Ascending aorta (tissue), 2 donors: ENCODE results near the gene CYP4A11. TPM values are rescaled to one million over a fixed set of nuclear protein-coding genes. Genes with fewer than 3 reads are reported as not detected.
"Not testable (repeated sequence)": the region's sequence is repeated elsewhere in the genome, so short reads cannot be mapped to it uniquely, and the experiment has no call there.

ENCODE experiments used
- DNase-seq, 2 donors: peaks; one replicate each; pipeline ENCODE4 v3.0.0-alpha.2; 2019; ENCODE audit warnings: low spot score in 2 of 2
- H3K27ac ChIP-seq, 2 donors: fragments of 200-600 bp; sonication (generic); one replicate each; pipeline ENCODE4 v1.5.1; 2016 to 2017; ENCODE audit warnings: mild to moderate bottlenecking in 1 of 2
- H3K27me3 ChIP-seq: fragments of 200-600 bp; sonication (generic); one replicate; pipeline ENCODE4 v1.5.1; 2017
- H3K36me3 ChIP-seq, 2 donors: fragments of 200-600 bp; sonication (generic); one replicate each; pipeline ENCODE4 v1.5.1; 2016
- H3K4me1 ChIP-seq, 2 donors: fragments of 200-600 bp; sonication (generic); one replicate each; pipeline ENCODE4 v1.5.1; 2016 to 2017; ENCODE audit warnings: mild to moderate bottlenecking in 1 of 2
- H3K4me3 ChIP-seq, 2 donors: fragments of 200-600 bp; sonication (generic); one replicate each; pipeline ENCODE4 v1.5.1; 2016 to 2017; ENCODE audit warnings: mild to moderate bottlenecking in 1 of 2
- H3K9me3 ChIP-seq, 2 donors: fragments of 200-600 bp; sonication (generic); one replicate each; pipeline ENCODE4 v1.5.1; 2016
- intact Hi-C: fragments of 100-400 bp; cut with DNase I; formaldehyde crosslinking; loops from one replicate; pipeline ENCODE4 v1.15.1; 2023
- total RNA-seq: library from RNA; depleted of rRNA; stranded (reverse); fragments of >200 nt; gene quantifications from one replicate; pipeline ENCODE4 v1.1.0, GENCODE V29; 2016
- TF ChIP-seq, protein P1 (sequence below), 3 experiments: fragments of 200-600 bp in 2 of 3; fragments of 450-650 bp in 1 of 3; sonication (generic) in 2 of 3; IDR thresholded peaks; one replicate each; pipeline ENCODE4 v1.5.1; 2016 to 2019; ENCODE audit warnings: antibody characterized with exemption in 3 of 3, mild to moderate bottlenecking in 1 of 3, moderate library complexity in 1 of 3

Gene CYP4A11, protein sequence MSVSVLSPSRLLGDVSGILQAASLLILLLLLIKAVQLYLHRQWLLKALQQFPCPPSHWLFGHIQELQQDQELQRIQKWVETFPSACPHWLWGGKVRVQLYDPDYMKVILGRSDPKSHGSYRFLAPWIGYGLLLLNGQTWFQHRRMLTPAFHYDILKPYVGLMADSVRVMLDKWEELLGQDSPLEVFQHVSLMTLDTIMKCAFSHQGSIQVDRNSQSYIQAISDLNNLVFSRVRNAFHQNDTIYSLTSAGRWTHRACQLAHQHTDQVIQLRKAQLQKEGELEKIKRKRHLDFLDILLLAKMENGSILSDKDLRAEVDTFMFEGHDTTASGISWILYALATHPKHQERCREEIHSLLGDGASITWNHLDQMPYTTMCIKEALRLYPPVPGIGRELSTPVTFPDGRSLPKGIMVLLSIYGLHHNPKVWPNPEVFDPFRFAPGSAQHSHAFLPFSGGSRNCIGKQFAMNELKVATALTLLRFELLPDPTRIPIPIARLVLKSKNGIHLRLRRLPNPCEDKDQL
- not detected for total RNA-seq

DNA sequence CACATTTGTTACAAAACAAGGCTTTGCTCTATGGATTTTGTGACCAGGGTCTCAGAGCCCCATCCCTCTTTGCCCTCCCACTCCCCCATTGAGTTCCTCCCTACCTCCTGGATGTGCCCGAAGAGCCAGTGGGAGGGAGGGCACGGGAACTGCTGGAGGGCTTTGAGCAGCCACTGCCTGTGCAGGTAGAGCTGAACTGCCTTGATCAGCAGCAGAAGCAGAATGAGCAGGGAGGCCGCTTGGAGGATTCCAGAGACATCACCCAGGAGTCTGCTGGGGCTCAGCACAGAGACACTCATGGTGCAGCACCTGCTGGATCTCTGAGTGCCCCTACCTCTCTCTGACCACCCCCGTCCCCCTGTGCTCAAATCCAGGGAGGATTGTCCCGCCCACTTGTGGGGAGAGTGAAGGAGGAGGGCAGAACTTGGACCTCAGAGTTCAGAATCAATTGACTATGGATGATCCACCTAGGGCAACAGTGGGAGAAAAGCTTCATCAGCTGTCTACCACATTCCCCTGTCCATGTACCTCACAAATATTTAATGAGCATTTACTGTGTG lies at the start of gene CYP4A11:
Gene CYP4A11 (minus strand): TSS at position 342 of the 560 bp plus-strand sequence. CDS start 43 bp downstream, at position 299.
- Histone ChIP-seq H3K27me3 (no peaks in the 10 kb centered on the region), H3K36me3 (no peaks in the 10 kb centered on the region), H3K4me1 (no peaks in the 10 kb centered on the region), H3K4me3 (no peak within 1 kb of the TSS), H3K27ac (no peak within 1 kb of the TSS), H3K9me3 (no peaks in the 10 kb centered on the region)
- TF ChIP-seq, protein P1, sequence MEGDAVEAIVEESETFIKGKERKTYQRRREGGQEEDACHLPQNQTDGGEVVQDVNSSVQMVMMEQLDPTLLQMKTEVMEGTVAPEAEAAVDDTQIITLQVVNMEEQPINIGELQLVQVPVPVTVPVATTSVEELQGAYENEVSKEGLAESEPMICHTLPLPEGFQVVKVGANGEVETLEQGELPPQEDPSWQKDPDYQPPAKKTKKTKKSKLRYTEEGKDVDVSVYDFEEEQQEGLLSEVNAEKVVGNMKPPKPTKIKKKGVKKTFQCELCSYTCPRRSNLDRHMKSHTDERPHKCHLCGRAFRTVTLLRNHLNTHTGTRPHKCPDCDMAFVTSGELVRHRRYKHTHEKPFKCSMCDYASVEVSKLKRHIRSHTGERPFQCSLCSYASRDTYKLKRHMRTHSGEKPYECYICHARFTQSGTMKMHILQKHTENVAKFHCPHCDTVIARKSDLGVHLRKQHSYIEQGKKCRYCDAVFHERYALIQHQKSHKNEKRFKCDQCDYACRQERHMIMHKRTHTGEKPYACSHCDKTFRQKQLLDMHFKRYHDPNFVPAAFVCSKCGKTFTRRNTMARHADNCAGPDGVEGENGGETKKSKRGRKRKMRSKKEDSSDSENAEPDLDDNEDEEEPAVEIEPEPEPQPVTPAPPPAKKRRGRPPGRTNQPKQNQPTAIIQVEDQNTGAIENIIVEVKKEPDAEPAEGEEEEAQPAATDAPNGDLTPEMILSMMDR (IDR thresholded peaks at IDR 0.05): no peak
- intact Hi-C loops: no loop called here
- DNase-seq: no peak

DNA sequence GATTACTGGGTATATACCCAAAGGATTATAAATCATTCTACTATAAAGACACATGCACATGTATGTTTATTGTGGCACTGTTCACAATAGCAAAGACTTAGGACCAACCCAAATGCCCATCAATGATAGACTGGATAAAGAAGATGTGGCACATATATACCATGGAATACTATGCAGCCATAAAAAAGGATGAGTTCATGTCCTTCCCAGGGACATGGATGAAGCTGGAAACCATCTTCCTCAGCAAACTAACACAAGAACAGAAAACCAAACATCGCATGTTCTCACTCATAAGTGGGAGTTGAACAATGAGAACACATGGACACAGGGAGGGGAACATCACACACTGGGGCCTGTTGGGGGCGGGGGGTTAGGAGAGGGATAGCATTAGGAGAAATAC lies 49.3 kb upstream of the CYP4A11 start:
- DNase-seq, H3K9me3 ChIP-seq, intact Hi-C loops, H3K27ac ChIP-seq, H3K4me1 ChIP-seq, H3K4me3 ChIP-seq, H3K27me3 ChIP-seq, H3K36me3 ChIP-seq: not testable (repeated sequence)

DNA sequence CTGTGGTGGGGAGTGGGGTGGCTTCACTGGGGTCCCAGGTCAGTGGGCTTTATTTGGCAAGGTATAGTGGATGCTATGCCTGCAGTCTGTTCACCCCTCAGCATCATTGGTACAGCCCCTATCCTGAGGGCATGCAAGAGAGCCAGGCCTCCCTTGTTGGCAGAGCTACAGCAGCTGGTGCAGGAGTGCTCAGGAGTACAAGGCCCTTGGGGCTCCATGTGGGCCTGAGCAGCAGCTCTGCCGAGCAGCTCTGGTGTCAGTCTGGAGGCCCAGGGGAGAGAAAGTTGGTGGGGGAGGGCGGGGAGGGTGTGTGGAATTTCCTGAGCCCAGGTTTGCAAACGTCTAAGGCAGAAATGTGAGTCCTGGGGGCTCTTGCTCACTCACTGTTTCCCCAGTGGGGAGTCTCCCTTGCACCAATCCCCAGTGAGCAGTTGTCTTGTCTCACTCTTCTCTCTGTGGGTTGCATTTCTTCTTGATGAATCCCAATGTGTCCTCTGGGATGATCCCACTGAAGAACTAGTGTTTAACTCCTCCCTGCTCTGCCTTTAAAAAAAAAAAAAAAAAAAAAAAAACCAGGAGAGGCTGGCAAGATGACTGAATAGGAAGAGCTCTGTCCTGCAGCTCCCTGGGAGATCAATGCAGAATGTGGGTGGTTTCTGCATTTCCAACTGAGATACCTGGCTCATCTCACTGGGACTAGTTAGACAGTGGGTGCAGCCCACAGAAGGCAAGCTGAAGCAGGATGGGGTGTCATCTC lies 42.7 kb upstream of the CYP4A11 start:
- H3K4me3 ChIP-seq: no peak overlapping the region
- TF ChIP-seq, protein P1 (IDR thresholded peaks at IDR 0.05): no peak
- intact Hi-C loops: no loop called here
- peaks cover 0 to 9% of the 10 kb centered on the region in 2 donors for H3K9me3 ChIP-seq
- DNase-seq: no peak
- H3K36me3 ChIP-seq: no peaks in the 10 kb centered on the region
- H3K4me1 ChIP-seq: no peaks in the 10 kb centered on the region
- H3K27ac ChIP-seq: no peak overlapping the region
- H3K27me3 ChIP-seq: no peaks in the 10 kb centered on the region

DNA sequence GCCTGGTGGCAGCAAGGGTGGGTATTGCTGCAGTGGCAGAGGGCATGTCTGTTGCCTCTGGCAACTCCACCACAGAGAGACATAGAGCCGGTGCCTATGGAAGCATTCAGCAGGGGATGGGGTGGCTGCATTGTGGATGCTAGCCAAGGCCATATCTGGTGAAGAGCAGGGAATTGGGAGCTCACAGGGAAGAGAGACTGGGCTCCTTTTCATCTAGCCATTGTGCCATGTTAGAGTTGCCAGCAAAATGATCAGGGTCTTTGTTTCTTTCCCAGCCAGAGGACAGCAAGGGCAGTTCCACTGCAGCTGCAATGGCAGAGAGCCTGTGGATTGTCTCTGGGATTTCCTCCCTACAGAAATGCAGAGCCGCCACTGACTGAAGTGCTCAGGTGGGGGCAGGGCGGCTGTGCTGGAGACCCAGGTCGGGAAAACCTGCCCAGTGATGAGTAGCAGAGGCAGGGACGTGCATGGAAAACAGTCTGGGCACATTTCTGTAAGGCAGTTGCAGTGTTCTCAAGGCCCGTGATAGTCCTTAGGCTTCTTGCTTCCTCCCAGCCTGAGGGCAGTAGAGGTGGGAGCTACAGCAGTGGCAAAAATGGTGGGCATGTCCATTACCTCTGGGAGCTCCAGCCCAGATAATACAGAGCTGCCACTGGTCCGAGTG lies 42.0 kb upstream of the CYP4A11 start:
- TF ChIP-seq, protein P1 (IDR thresholded peaks at IDR 0.05): no peak
- Histone ChIP-seq H3K27ac (no peak overlapping the region), H3K27me3 (no peaks in the 10 kb centered on the region), H3K4me1 (no peaks in the 10 kb centered on the region), H3K4me3 (no peak overlapping the region), H3K36me3 (no peaks in the 10 kb centered on the region), H3K9me3 (peaks cover 0 to 3% of the 10 kb centered on the region in 2 donors)
- intact Hi-C loops: no loop called here
- DNase-seq: no peak

DNA sequence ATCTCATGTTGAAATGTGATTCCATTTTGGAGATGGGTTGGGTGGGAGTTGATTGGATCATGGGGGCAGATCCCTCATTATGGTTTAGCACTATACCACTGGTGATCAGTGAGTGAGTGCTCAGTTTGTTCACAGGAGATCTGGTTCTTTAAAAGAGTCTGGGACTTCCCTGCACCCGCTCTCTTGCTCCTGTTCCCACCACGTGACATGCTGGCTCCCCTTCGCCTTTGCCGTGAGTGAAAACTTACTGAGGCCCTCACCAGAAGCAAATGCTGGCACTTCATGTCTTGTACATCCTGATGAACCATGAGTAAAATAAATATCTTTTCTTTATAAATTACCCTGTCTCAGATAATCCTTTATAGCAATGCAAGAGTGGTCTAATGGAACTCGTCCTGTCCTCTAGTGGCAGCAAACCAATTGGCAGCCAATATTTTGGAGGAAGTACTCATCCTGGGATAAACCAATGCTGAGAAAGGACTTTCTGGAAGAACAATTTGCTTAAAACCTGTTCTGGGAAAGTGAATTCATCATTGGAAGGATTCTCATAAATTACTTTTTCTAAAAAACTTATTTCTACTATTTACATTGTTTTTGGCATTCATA lies 27.8 kb upstream of the CYP4A11 start:
- TF ChIP-seq, protein P1 (IDR thresholded peaks at IDR 0.05): no peak
- DNase-seq: no peak
- intact Hi-C loops: no loop called here
- Histone ChIP-seq H3K4me1 (no peaks in the 10 kb centered on the region), H3K27me3 (no peaks in the 10 kb centered on the region), H3K4me3 (no peak overlapping the region), H3K9me3 (no peaks in the 10 kb centered on the region), H3K27ac (no peak overlapping the region), H3K36me3 (no peaks in the 10 kb centered on the region)

DNA sequence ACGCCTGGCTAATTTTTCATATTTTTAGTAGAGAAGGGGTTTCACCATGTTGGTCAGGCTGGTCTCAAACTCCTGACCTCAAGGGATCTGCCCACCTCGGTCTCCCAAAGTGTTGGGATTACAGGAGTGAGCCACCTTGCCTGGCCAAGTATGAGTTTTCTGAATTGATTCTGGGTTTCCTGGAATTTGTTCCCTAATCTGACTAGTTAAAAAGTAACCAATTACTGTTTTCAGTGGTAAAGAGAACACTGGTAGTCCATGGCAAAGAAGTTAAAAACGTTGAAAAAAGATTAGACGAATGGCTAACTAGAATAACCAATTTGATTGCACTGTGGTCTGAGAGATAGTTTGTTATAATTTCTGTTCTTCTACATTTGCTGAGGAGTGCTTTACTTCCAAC lies 21.0 kb upstream of the CYP4A11 start:
- DNase-seq, H3K27me3 ChIP-seq, H3K4me1 ChIP-seq, H3K36me3 ChIP-seq, H3K27ac ChIP-seq, H3K4me3 ChIP-seq, intact Hi-C loops, H3K9me3 ChIP-seq: not testable (repeated sequence)
